KMS-11 (cell line): ENCODE measurements around the gene NRXN3.

ENCODE experiments used
- H2AFZ ChIP-seq: fragments of 200-600 bp; sonication (generic); 2 replicates; pipeline ENCODE4 v1.6.1; 2016; ENCODE audit warnings: antibody characterized with exemption, mixed run types, low read depth
- H3K27ac ChIP-seq: fragments of 200-600 bp; sonication (generic); 2 replicates; pipeline ENCODE4 v1.6.1; 2016; ENCODE audit warnings: mild to moderate bottlenecking, mixed run types
- H3K27me3 ChIP-seq: fragments of 200-600 bp; sonication (generic); 2 replicates; pipeline ENCODE4 v1.6.1; 2017; ENCODE audit warnings: mild to moderate bottlenecking, low read depth, mixed run types, moderate library complexity; ENCODE audit not compliant: insufficient read depth
- H3K36me3 ChIP-seq: fragments of 200-600 bp; sonication (generic); 2 replicates; pipeline ENCODE4 v1.6.1; 2017; ENCODE audit warnings: mild to moderate bottlenecking, mixed run types; ENCODE audit not compliant: insufficient read depth
- H3K4me1 ChIP-seq: fragments of 200-600 bp; sonication (generic); 2 replicates; pipeline ENCODE4 v1.6.1; 2016; ENCODE audit warnings: mild to moderate bottlenecking, low read depth, mixed run types; ENCODE audit not compliant: poor library complexity, severe bottlenecking
- H3K4me2 ChIP-seq: fragments of 200-600 bp; sonication (generic); 2 replicates; pipeline ENCODE4 v1.7.0; 2016; ENCODE audit warnings: mild to moderate bottlenecking, mixed run types
- H3K4me3 ChIP-seq: fragments of 200-600 bp; sonication (generic); IDR thresholded peaks from 2 replicates; pipeline ENCODE4 v1.6.1; 2017; ENCODE audit warnings: low read depth, low read length, mixed read lengths; ENCODE audit not compliant: insufficient read depth
- H3K79me2 ChIP-seq: fragments of 200-600 bp; sonication (generic); 2 replicates; pipeline ENCODE4 v1.6.1; 2016; ENCODE audit warnings: low read depth, mixed run types; ENCODE audit not compliant: insufficient read depth
- H3K9ac ChIP-seq: fragments of 200-600 bp; sonication (generic); 2 replicates; pipeline ENCODE4 v1.6.1; 2016; ENCODE audit warnings: mild to moderate bottlenecking, mixed run types
- H4K20me1 ChIP-seq: fragments of 200-600 bp; sonication (generic); 2 replicates; pipeline ENCODE4 v1.6.1; 2016; ENCODE audit warnings: mild to moderate bottlenecking, mixed run types; ENCODE audit not compliant: insufficient read depth
- CTCF ChIP-seq: fragments of 200-600 bp; sonication (generic); conservative IDR thresholded peaks from 2 replicates; pipeline ENCODE4 v1.6.1; 2017; ENCODE audit warnings: low read depth, mild to moderate bottlenecking, antibody characterized with exemption, low read length, moderate library complexity, mixed read lengths

NRXN3 gene

GRCh38 chr14:79829405-79830166 is 1659.4 kb downstream of the NRXN3 start:
- no peak overlapping the region for H3K27ac ChIP-seq
- no peak overlapping the region for H3K4me2 ChIP-seq
- H2AFZ ChIP-seq = no peak overlapping the region
- no peaks in the 10 kb centered on the region for H3K4me1 ChIP-seq
- H3K4me3 ChIP-seq = no peak overlapping the region
- no peak for TF ChIP-seq CTCF
- no peaks in the 10 kb centered on the region for H3K36me3 ChIP-seq
- H3K27me3 ChIP-seq = no peaks in the 10 kb centered on the region
- no peaks in the 10 kb centered on the region for H4K20me1 ChIP-seq
- no peak overlapping the region for H3K9ac ChIP-seq
- no peaks in the 10 kb centered on the region for H3K79me2 ChIP-seq

- Histone ChIP-seq H3K27me3 (no peaks in the 10 kb centered on the region), H3K79me2 (no peaks in the 10 kb centered on the region), H2AFZ (no peak overlapping the region), H3K9ac (no peak overlapping the region), H3K4me1 (no peaks in the 10 kb centered on the region), H3K36me3 (no peaks in the 10 kb centered on the region), H3K27ac (no peak overlapping the region), H3K4me3 (no peak overlapping the region), H3K4me2 (no peak overlapping the region), H4K20me1 (no peaks in the 10 kb centered on the region)
- TF ChIP-seq CTCF = no peak
These were observed 1661.2 kb downstream of the NRXN3 start for GRCh38 chr14:79831195-79831892.

- Histone ChIP-seq H3K4me3 (no peak overlapping the region), H3K36me3 (no peaks in the 10 kb centered on the region), H3K4me2 (no peak overlapping the region), H3K27me3 (no peaks in the 10 kb centered on the region), H2AFZ (no peak overlapping the region), H3K27ac (no peak overlapping the region), H3K79me2 (no peaks in the 10 kb centered on the region), H3K9ac (no peak overlapping the region), H3K4me1 (no peaks in the 10 kb centered on the region), H4K20me1 (no peaks in the 10 kb centered on the region)
- TF ChIP-seq CTCF = no peak
These were observed 1663.6 kb downstream of the NRXN3 start for GRCh38 chr14:79833781-79834180.

- Histone ChIP-seq H3K36me3 (no peaks in the 10 kb centered on the region), H3K4me2 (no peak overlapping the region), H2AFZ (no peak overlapping the region), H3K4me3 (no peak overlapping the region), H3K9ac (no peak overlapping the region), H3K79me2 (no peaks in the 10 kb centered on the region), H4K20me1 (no peaks in the 10 kb centered on the region), H3K27ac (no peak overlapping the region), H3K27me3 (no peaks in the 10 kb centered on the region), H3K4me1 (no peaks in the 10 kb centered on the region)
- no peak for TF ChIP-seq CTCF
These were observed 1664.7 kb downstream of the NRXN3 start for GRCh38 chr14:79834868-79835267.
